B cell (primary cell): Measurements from ENCODE around the gene LOC128125822.

Source experiments
- ATAC-seq: fragments of 200-7000 bp; cut with Tn5 transposase; one replicate; pipeline ENCODE4 v1.10.0; 2021; ENCODE audit warnings: low read depth, mild to moderate bottlenecking, moderate number of reproducible peaks, moderate library complexity
- CTCF ChIA-PET: fragments of 350-600 bp; sonication (Branson Sonifier 250); formaldehyde crosslinking; loops from one replicate; lab custom pipeline; 2021; ENCODE audit warnings: antibody characterized with exemption, inconsistent platforms; lab: Charles Lee
- POLR2A ChIA-PET: fragments of 350-600 bp; sonication (Branson Sonifier 250); formaldehyde crosslinking; loops from one replicate; lab custom pipeline; 2021; ENCODE audit warnings: antibody characterized with exemption; lab: Charles Lee
- DNase-seq: peaks from one replicate; pipeline ENCODE4 v3.0.0; 2013
- H2AFZ ChIP-seq: 2 replicates; pipeline ENCODE4 v1.6.1; 2012; ENCODE audit warnings: mild to moderate bottlenecking, low read depth, low read length; ENCODE audit not compliant: insufficient read depth, poor library complexity, severe bottlenecking
- H3K27ac ChIP-seq, 2 donors: 1 replicate in 1 of 2; 2 replicates in 1 of 2; pipeline ENCODE4 v1.5.1; 2012 to 2013; ENCODE audit warnings: low read length in 2 of 2, mild to moderate bottlenecking in 2 of 2, moderate library complexity in 1 of 2
- H3K27me3 ChIP-seq, 4 experiments: fragments of 200-600 bp in 1 of 4; sonication (generic) in 1 of 4; replicated peaks in 1 of 4; 1 replicate in 2 of 4; 2 replicates in 2 of 4; pipeline versions ENCODE4 v1.6.1 to v1.7.0; 2013 to 2016; ENCODE audit warnings: low read length in 3 of 4, mild to moderate bottlenecking in 2 of 4, mixed read lengths in 1 of 4, moderate library complexity in 1 of 4; ENCODE audit not compliant: insufficient read depth in 4 of 4, control insufficient read depth in 3 of 4; ENCODE audit errors: control extremely low read depth in 1 of 4
- H3K36me3 ChIP-seq, 2 experiments: replicated peaks in 1 of 2; 1 replicate in 1 of 2; 2 replicates in 1 of 2; pipeline versions ENCODE4 v1.6.1 to v1.7.1; 2013; ENCODE audit warnings: low read length in 1 of 2; ENCODE audit not compliant: insufficient read depth in 2 of 2, control insufficient read depth in 1 of 2; ENCODE audit errors: control extremely low read depth in 1 of 2, extremely low read depth in 1 of 2
- H3K4me1 ChIP-seq, 2 donors: fragments of 200-600 bp in 1 of 2; sonication (generic) in 1 of 2; 1 replicate in 1 of 2; 2 replicates in 1 of 2; pipeline versions ENCODE4 v1.5.1 to v1.6.1; 2013 to 2017; ENCODE audit warnings: low read length in 2 of 2; ENCODE audit not compliant: control insufficient read depth in 2 of 2, insufficient read depth in 2 of 2
- H3K4me2 ChIP-seq: replicated peaks from 2 replicates; pipeline ENCODE3; 2012; ENCODE audit warnings: mild to moderate bottlenecking, low read depth, low read length; ENCODE audit not compliant: poor library complexity, severe bottlenecking
- H3K4me3 ChIP-seq, 5 experiments: fragments of 200-600 bp in 1 of 5; sonication (generic) in 1 of 5; 1 replicate in 3 of 5; 2 replicates in 2 of 5; pipeline versions ENCODE4 v1.5.1 to v1.7.0; 2011 to 2016; ENCODE audit warnings: low read length in 4 of 5, mild to moderate bottlenecking in 4 of 5, low read depth in 2 of 5, control low read depth in 1 of 5, moderate library complexity in 1 of 5; ENCODE audit not compliant: insufficient read depth in 1 of 5; ENCODE audit errors: control extremely low read depth in 1 of 5, extremely low read depth in 1 of 5
- H3K79me2 ChIP-seq: fragments of 200-600 bp; sonication (generic); one replicate; pipeline ENCODE4 v1.6.0; 2016; ENCODE audit warnings: low read length; ENCODE audit not compliant: control insufficient read depth, insufficient read depth
- H3K9ac ChIP-seq: fragments of 200-600 bp; sonication (generic); 2 replicates; pipeline ENCODE4 v1.6.1; 2017; ENCODE audit warnings: mild to moderate bottlenecking, low read length, moderate library complexity
- H3K9me3 ChIP-seq, 3 donors: one replicate each; pipeline versions ENCODE4 v1.6.1 to v1.7.1; 2013; ENCODE audit warnings: low read length in 2 of 3; ENCODE audit not compliant: control insufficient read depth in 2 of 3, insufficient read depth in 1 of 3; ENCODE audit errors: control extremely low read depth in 1 of 3
- H4K20me1 ChIP-seq: 2 replicates; pipeline ENCODE4 v1.6.0; 2012; ENCODE audit warnings: mild to moderate bottlenecking, low read length; ENCODE audit not compliant: insufficient read depth, control insufficient read depth, poor library complexity, severe bottlenecking
- H3K27ac Mint-ChIP-seq: one replicate; pipeline ENCODE4 v1.8.0; 2021; ENCODE audit warnings: mixed read lengths
- H3K27me3 Mint-ChIP-seq: one replicate; pipeline ENCODE4 v1.8.0; 2021; ENCODE audit warnings: mixed read lengths
- H3K4me1 Mint-ChIP-seq: one replicate; pipeline ENCODE4 v1.8.0; 2021; ENCODE audit warnings: mixed read lengths
- H3K4me3 Mint-ChIP-seq: one replicate; pipeline ENCODE4 v1.8.0; 2021; ENCODE audit warnings: mixed read lengths
- H3K9me3 Mint-ChIP-seq: one replicate; pipeline ENCODE4 v1.8.0; 2022; ENCODE audit warnings: mixed read lengths; ENCODE audit not compliant: insufficient read depth
- EZH2 ChIP-seq: IDR thresholded peaks from 2 replicates; pipeline ENCODE4 v1.6.1; 2012; ENCODE audit warnings: borderline replicate concordance, low read depth, mild to moderate bottlenecking, moderate library complexity, low read length; ENCODE audit not compliant: insufficient read depth, poor library complexity, severe bottlenecking
- WGBS: methylation state at CpG from one replicate; pipeline ENCODE4 v1.1.5; 2013; ENCODE audit warnings: missing lambda C conversion rate; ENCODE audit not compliant: insufficient coverage; 5-methylcytosine and 5-hydroxymethylcytosine counted together
- intact Hi-C: fragments of 100-400 bp; cut with micrococcal nuclease; formaldehyde crosslinking; loops from one replicate; pipeline ENCODE4 v1.10.0; 2022
- TF ChIP-seq, protein P1 (sequence below): fragments of 200-600 bp; IDR thresholded peaks from one replicate; pipeline ENCODE4 v1.8.0; 2022; ENCODE audit warnings: antibody characterized with exemption, mild to moderate bottlenecking

Gene LOC128125822

DNA sequence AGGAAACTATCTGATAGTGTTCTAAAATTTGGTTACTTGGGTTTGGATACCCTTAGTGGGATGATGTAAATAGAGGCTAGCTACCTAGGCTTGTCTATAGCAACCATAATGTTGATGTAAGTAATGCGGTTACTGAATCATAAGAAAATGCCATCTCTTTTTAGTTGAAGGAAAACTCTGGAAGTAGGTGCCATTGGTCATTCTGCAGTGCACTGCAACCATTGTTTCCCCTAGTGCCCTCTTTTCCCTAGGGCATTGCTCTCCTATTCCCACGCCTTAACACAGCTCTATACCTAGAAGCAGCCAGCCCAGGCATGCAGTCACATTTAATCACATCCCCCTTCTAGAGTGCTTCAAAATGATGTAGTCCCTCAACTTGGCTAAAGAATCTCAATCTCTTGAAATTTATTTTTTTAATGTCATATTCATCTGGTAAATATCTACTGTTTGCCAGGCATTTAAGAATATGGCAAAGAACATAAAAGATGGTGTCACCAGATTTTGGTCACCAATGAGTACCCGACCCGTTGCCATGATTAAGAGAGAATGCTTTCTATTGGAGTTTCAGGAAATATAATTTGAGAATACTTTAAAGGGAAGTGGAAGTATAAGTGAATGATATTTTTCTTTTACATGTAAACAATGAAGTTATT lies 10.4 kb downstream of the LOC128125822 start:
- CTCF ChIA-PET, result interaction anchor here (1.0 to 1.3 kb wide), 2 partner anchors 9 to 15 kb away, joined by 3 to 5 read pairs; no protein-coding TSS in a partner anchor
- 94% methylated on average over 2 of the region's 4 CpGs for WGBS
- no peak for ATAC-seq

DNA sequence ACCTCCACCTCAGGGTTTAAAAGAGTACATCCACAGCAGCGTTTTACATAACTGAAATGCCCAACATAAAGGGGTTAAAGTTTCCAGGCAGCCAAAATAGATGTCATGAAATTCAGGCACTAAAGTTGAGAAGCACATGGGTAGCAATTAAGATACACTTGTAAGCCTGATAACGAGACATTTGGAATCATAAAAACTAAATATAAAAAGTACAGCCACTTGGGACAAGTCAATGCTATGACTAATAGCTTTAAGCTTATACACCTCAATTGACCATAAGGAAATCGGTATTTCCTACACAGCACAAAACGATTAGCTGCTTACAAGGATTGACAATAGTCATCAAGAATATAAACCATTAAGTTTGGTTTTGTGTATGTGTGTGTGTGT lies 11.8 kb downstream of the LOC128125822 start:
- Histone ChIP-seq H3K27me3 (peaks cover 0 to 3% (median 0%) of the 10 kb centered on the region in 4 experiments), H2AFZ (no peak overlapping the region), H3K36me3 (peaks cover 5 to 26% of the 10 kb centered on the region in 2 experiments), H3K9ac (no peak overlapping the region), H3K4me2 (no peak overlapping the region), H3K27ac (no peak overlapping the region), H3K79me2 (peaks cover 8% of the 10 kb centered on the region), H3K4me1 (no peaks in the 10 kb centered on the region), H3K9me3 (no peaks in the 10 kb centered on the region), H4K20me1 (no peaks in the 10 kb centered on the region), H3K4me3 (no peak overlapping the region)
- Mint-ChIP-seq H3K27me3 (no peaks in the 10 kb centered on the region), H3K27ac (no peak overlapping the region), H3K4me1 (no peaks in the 10 kb centered on the region), H3K4me3 (no peak overlapping the region), H3K9me3 (no peaks in the 10 kb centered on the region)
- ATAC-seq (no peak), DNase-seq (no peak)
- ChIA-PET POLR2A (no interaction called here), CTCF (interaction anchor here (0.7 to 1.6 kb wide), 4 partner anchors 10 to 90 kb away, joined by 3 to 6 read pairs (median 4); no protein-coding TSS in a partner anchor)
- intact Hi-C loops, result no loop called here
- TF ChIP-seq, protein P1, sequence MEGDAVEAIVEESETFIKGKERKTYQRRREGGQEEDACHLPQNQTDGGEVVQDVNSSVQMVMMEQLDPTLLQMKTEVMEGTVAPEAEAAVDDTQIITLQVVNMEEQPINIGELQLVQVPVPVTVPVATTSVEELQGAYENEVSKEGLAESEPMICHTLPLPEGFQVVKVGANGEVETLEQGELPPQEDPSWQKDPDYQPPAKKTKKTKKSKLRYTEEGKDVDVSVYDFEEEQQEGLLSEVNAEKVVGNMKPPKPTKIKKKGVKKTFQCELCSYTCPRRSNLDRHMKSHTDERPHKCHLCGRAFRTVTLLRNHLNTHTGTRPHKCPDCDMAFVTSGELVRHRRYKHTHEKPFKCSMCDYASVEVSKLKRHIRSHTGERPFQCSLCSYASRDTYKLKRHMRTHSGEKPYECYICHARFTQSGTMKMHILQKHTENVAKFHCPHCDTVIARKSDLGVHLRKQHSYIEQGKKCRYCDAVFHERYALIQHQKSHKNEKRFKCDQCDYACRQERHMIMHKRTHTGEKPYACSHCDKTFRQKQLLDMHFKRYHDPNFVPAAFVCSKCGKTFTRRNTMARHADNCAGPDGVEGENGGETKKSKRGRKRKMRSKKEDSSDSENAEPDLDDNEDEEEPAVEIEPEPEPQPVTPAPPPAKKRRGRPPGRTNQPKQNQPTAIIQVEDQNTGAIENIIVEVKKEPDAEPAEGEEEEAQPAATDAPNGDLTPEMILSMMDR, result no peak
- no peak for TF ChIP-seq EZH2
- 80% methylated on average over 1 of the region's 4 CpGs for WGBS

More for the DNA sequence above, 10.4 kb downstream of the LOC128125822 start:
- no peaks in the 10 kb centered on the region for H4K20me1 ChIP-seq
- H3K4me3 ChIP-seq, result no peak overlapping the region
- TF ChIP-seq, protein P1, result no peak
- no peak for TF ChIP-seq EZH2
- Mint-ChIP-seq H3K4me1 (no peaks in the 10 kb centered on the region), H3K4me3 (no peak overlapping the region), H3K27ac (no peak overlapping the region), H3K27me3 (no peaks in the 10 kb centered on the region), H3K9me3 (no peaks in the 10 kb centered on the region)
- no peak overlapping the region for H2AFZ ChIP-seq
- H3K9ac ChIP-seq, result no peak overlapping the region
- H3K36me3 ChIP-seq, result peaks cover 8 to 40% of the 10 kb centered on the region in 2 experiments
- H3K27me3 ChIP-seq, result no peaks in the 10 kb centered on the region
- H3K27ac ChIP-seq, result no peak overlapping the region
- no peaks in the 10 kb centered on the region for H3K4me1 ChIP-seq
- POLR2A ChIA-PET, result no interaction called here
- H3K9me3 ChIP-seq, result no peaks in the 10 kb centered on the region
- no peak overlapping the region for H3K4me2 ChIP-seq
- H3K79me2 ChIP-seq, result peaks cover 18% of the 10 kb centered on the region
- DNase-seq, result no peak
- intact Hi-C loops, result no loop called here
